HEK293T (cell line): ENCODE results near the gene ATF5.
"Not testable (repeated sequence)": the region's sequence is repeated elsewhere in the genome, so short reads cannot be mapped to it uniquely, and the experiment has no call there.

ENCODE experiments used
- CTBP1 ChIP-seq: fragments of 450-650 bp; IDR thresholded peaks from 2 replicates; pipeline ENCODE4 v1.6.1; 2016; ENCODE audit warnings: borderline replicate concordance
- ELF4 ChIP-seq: fragments of 450-650 bp; IDR thresholded peaks from 2 replicates; pipeline ENCODE4 v1.6.1; 2017; ENCODE audit warnings: antibody characterized with exemption
- FOXA1 ChIP-seq: fragments of 450-650 bp; IDR thresholded peaks from 2 replicates; pipeline ENCODE4 v1.6.1; 2016; ENCODE audit warnings: mild to moderate bottlenecking
- FOXK2 ChIP-seq: fragments of 450-650 bp; IDR thresholded peaks from 2 replicates; pipeline ENCODE4 v1.6.1; 2016; ENCODE audit warnings: mild to moderate bottlenecking
- FOXM1 ChIP-seq: fragments of 450-650 bp; IDR thresholded peaks from 2 replicates; pipeline ENCODE4 v1.6.1; 2017; ENCODE audit warnings: mild to moderate bottlenecking, borderline replicate concordance
- HDGF ChIP-seq: fragments of 450-650 bp; IDR thresholded peaks from 2 replicates; pipeline ENCODE4 v1.6.1; 2017; ENCODE audit warnings: antibody characterized with exemption, borderline replicate concordance
- PKNOX1 ChIP-seq: fragments of 450-650 bp; IDR thresholded peaks from 2 replicates; pipeline ENCODE4 v1.6.1; 2016
- SP1 ChIP-seq: fragments of 450-650 bp; IDR thresholded peaks from 2 replicates; pipeline ENCODE4 v1.6.1; 2017
- SUZ12 ChIP-seq: fragments of 450-650 bp; IDR thresholded peaks from 2 replicates; pipeline ENCODE4 v1.6.1; 2016; ENCODE audit warnings: mild to moderate bottlenecking
- TARDBP ChIP-seq: fragments of 450-650 bp; IDR thresholded peaks from 2 replicates; pipeline ENCODE4 v1.6.1; 2016

DNA sequence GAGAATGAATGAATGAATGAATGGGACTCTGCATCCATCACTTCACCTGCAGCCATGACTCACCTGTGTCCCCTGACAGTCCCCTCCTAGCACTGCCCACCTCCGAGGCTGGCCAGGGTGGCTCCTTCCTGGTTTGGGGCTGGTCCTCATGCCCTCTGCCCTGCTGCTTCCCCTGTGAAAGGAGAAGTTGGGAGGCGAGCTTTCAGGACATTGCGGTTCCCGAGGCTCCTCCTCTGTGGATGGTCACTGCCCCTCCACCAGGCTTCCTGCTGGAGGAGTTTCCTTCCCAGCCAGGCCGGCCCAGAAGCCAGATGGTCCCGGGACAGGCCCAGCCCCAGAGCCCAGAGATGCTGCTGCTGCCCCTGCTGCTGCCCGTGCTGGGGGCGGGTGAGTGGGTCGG is 40.4 kb downstream of the ATF5 start:
- not testable (repeated sequence) for TF ChIP-seq FOXM1, SUZ12, SP1, ELF4, FOXK2, FOXA1, CTBP1, HDGF, TARDBP, PKNOX1
